DND-41 (cell line): ENCODE results near the gene SLC16A1.

Experiments
- ATAC-seq: fragments of 200-7000 bp; cut with Tn5 transposase; 3 replicates; pipeline ENCODE4 v1.9.1; 2021; ENCODE audit warnings: low read depth; ENCODE audit not compliant: insufficient read depth
- DNase-seq: peaks from one replicate; pipeline ENCODE4 v3.0.0-alpha.2; 2020
- H2AFZ ChIP-seq: 2 replicates; pipeline ENCODE4 v1.6.0; 2012; ENCODE audit warnings: low read depth, low read length
- H3K27ac ChIP-seq: 2 replicates; pipeline ENCODE4 v1.5.1; 2012; ENCODE audit warnings: low read length, inconsistent platforms
- H3K27me3 ChIP-seq: fragments of 200-600 bp; sonication (generic); 2 replicates; pipeline ENCODE4 v1.6.0; 2012; ENCODE audit warnings: low read length, mild to moderate bottlenecking, inconsistent platforms; ENCODE audit not compliant: insufficient read depth, poor library complexity
- H3K36me3 ChIP-seq: 2 replicates; pipeline ENCODE4 v1.5.1; 2012; ENCODE audit warnings: low read length, inconsistent platforms; ENCODE audit not compliant: insufficient read depth
- H3K4me1 ChIP-seq: 2 replicates; pipeline ENCODE4 v1.5.1; 2012; ENCODE audit warnings: mild to moderate bottlenecking, low read length; ENCODE audit not compliant: insufficient read depth
- H3K4me2 ChIP-seq: 2 replicates; pipeline ENCODE4 v1.6.0; 2012; ENCODE audit warnings: mild to moderate bottlenecking, moderate library complexity, low read length, inconsistent platforms; ENCODE audit not compliant: insufficient read depth
- H3K4me3 ChIP-seq, 2 experiments: fragments of 200-600 bp in 1 of 2; shearing (Covaris generic) in 1 of 2; 2 replicates each; pipeline ENCODE4 v1.5.1; 2012 to 2016; ENCODE audit warnings: inconsistent platforms in 2 of 2, low read length in 2 of 2, mild to moderate bottlenecking in 2 of 2, low read depth in 1 of 2, moderate library complexity in 1 of 2
- H3K79me2 ChIP-seq: 2 replicates; pipeline ENCODE4 v1.6.0; 2012; ENCODE audit warnings: low read length, inconsistent platforms; ENCODE audit not compliant: insufficient read depth
- H3K9ac ChIP-seq: 2 replicates; pipeline ENCODE4 v1.6.0; 2012; ENCODE audit warnings: low read depth, mild to moderate bottlenecking, inconsistent platforms, low read length, moderate library complexity
- H3K9me3 ChIP-seq: 2 replicates; pipeline ENCODE4 v1.5.1; 2012; ENCODE audit warnings: low read length, moderate library complexity, mild to moderate bottlenecking, inconsistent platforms; ENCODE audit not compliant: insufficient read depth, severe bottlenecking
- H4K20me1 ChIP-seq: 2 replicates; pipeline ENCODE4 v1.6.0; 2012; ENCODE audit warnings: low read length; ENCODE audit not compliant: insufficient read depth
- EZH2 ChIP-seq: IDR thresholded peaks from 3 replicates; pipeline ENCODE4 v1.6.1; 2012; ENCODE audit warnings: borderline replicate concordance, low read depth, mild to moderate bottlenecking, moderate library complexity, low read length, inconsistent platforms; ENCODE audit not compliant: severe bottlenecking
- TF ChIP-seq, protein P1 (sequence below): IDR thresholded peaks from 2 replicates; pipeline ENCODE4 v1.5.1; 2012; ENCODE audit warnings: borderline replicate concordance, low read length, moderate library complexity, mild to moderate bottlenecking; ENCODE audit not compliant: poor library complexity, severe bottlenecking; ENCODE audit errors: extremely low read depth

SLC16A1 gene

DNA sequence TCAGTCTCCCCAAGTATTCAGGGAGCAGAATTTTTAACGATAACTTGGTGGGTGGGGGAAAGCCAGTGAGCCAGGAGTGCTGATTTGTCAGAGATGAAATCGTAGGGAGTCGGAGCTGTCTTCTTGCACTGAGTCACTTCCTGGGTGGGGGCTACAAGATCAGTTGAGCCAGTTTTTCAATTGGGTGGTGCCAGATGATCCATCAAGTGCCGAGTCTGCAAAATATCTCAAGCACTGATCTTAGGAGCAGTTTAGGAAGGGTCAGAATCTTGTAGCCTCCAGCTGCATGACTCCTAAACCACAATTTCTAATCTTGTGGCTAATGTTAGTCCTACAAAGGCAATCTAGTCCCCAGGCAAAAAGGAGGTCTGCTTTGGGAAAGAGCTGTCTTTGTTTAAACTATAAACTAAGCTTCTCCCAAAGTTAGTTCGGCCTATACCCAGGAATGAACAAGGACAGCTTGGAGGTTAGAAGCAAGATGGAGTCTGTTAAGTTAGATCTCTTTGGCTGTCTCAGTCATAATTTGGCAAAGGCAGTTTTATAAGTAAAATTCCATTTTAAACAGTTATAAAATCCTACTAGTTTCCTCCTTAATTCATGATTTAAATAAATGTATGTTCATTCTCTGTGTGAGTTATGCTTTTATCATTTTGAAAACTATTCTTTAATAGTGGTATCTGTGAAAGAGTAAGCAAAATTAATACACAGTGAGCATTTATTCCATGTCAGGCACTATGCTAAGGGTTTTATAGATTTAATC is 51.7 kb downstream of the SLC16A1 start:
- no peak for ATAC-seq
- no peak for TF ChIP-seq EZH2
- TF ChIP-seq, protein P1, sequence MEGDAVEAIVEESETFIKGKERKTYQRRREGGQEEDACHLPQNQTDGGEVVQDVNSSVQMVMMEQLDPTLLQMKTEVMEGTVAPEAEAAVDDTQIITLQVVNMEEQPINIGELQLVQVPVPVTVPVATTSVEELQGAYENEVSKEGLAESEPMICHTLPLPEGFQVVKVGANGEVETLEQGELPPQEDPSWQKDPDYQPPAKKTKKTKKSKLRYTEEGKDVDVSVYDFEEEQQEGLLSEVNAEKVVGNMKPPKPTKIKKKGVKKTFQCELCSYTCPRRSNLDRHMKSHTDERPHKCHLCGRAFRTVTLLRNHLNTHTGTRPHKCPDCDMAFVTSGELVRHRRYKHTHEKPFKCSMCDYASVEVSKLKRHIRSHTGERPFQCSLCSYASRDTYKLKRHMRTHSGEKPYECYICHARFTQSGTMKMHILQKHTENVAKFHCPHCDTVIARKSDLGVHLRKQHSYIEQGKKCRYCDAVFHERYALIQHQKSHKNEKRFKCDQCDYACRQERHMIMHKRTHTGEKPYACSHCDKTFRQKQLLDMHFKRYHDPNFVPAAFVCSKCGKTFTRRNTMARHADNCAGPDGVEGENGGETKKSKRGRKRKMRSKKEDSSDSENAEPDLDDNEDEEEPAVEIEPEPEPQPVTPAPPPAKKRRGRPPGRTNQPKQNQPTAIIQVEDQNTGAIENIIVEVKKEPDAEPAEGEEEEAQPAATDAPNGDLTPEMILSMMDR = no peak
- 0 out of 2 replicates have a peak, but pooled peaks cover 5% of the 10 kb centered on the region for H3K36me3 ChIP-seq
- DNase-seq = no peak
- no peaks in the 10 kb centered on the region for H4K20me1 ChIP-seq
- H3K27ac ChIP-seq = no peak overlapping the region
- no peaks in the 10 kb centered on the region for H3K79me2 ChIP-seq
- no peak overlapping the region for H3K9ac ChIP-seq
- H3K27me3 ChIP-seq = no peaks in the 10 kb centered on the region
- no peak overlapping the region for H3K4me3 ChIP-seq
- H3K9me3 ChIP-seq = no peaks in the 10 kb centered on the region
- no peak overlapping the region for H2AFZ ChIP-seq
- no peak overlapping the region for H3K4me2 ChIP-seq
- no peaks in the 10 kb centered on the region for H3K4me1 ChIP-seq

- no peak overlapping the region for H3K27ac ChIP-seq
- H3K27me3 ChIP-seq = no peaks in the 10 kb centered on the region
- TF ChIP-seq, protein P1 = no peak
- TF ChIP-seq EZH2 = no peak
- no peak for DNase-seq
- no peak overlapping the region for H2AFZ ChIP-seq
- no peak for ATAC-seq
- H3K4me1 ChIP-seq = no peaks in the 10 kb centered on the region
- no peak overlapping the region for H3K4me3 ChIP-seq
- no peaks in the 10 kb centered on the region for H3K9me3 ChIP-seq
- H3K4me2 ChIP-seq = no peak overlapping the region
- no peaks in the 10 kb centered on the region for H3K36me3 ChIP-seq
- H3K79me2 ChIP-seq = no peaks in the 10 kb centered on the region
- H3K9ac ChIP-seq = no peak overlapping the region
- no peaks in the 10 kb centered on the region for H4K20me1 ChIP-seq
These were observed 53.8 kb downstream of the SLC16A1 start for GRCh38 chr1:112902221-112902620.

- no peak for ATAC-seq
- no peak overlapping the region for H2AFZ ChIP-seq
- H3K27ac ChIP-seq = no peak overlapping the region
- no peaks in the 10 kb centered on the region for H3K4me1 ChIP-seq
- H3K36me3 ChIP-seq = no peaks in the 10 kb centered on the region
- peaks cover under 1% of the 10 kb centered on the region for H3K9me3 ChIP-seq
- no peaks in the 10 kb centered on the region for H3K27me3 ChIP-seq
- no peak overlapping the region for H3K9ac ChIP-seq
- no peaks in the 10 kb centered on the region for H4K20me1 ChIP-seq
- no peak overlapping the region for H3K4me3 ChIP-seq
- H3K79me2 ChIP-seq = no peaks in the 10 kb centered on the region
- TF ChIP-seq, protein P1 = no peak
- H3K4me2 ChIP-seq = no peak overlapping the region
- DNase-seq = no peak
These were observed 54.6 kb downstream of the SLC16A1 start for GRCh38 chr1:112901387-112901786.
